Neutrophil (primary cell): ENCODE results near the gene LRMDA.

ENCODE experiments used
- H3K27ac ChIP-seq: fragments of 200-600 bp; sonication (generic); 2 replicates; pipeline ENCODE4 v1.5.1; 2016; ENCODE audit warnings: mild to moderate bottlenecking, moderate library complexity
- H3K27me3 ChIP-seq: fragments of 200-600 bp; sonication (generic); 2 replicates; pipeline ENCODE4 v1.6.0; 2016; ENCODE audit warnings: mild to moderate bottlenecking
- H3K36me3 ChIP-seq: fragments of 200-600 bp; sonication (generic); 2 replicates; pipeline ENCODE4 v1.5.1; 2017
- H3K4me1 ChIP-seq, 2 experiments: fragments of 200-600 bp in 1 of 2; sonication (generic) in 1 of 2; 1 replicate in 1 of 2; 2 replicates in 1 of 2; pipeline versions ENCODE4 v1.5.1 to v1.6.1; 2013 to 2016; ENCODE audit warnings: low read depth in 1 of 2, low read length in 1 of 2, mild to moderate bottlenecking in 1 of 2, moderate library complexity in 1 of 2; ENCODE audit not compliant: control insufficient read depth in 1 of 2, insufficient read depth in 1 of 2
- H3K4me3 ChIP-seq, 2 experiments: fragments of 200-600 bp in 1 of 2; sonication (generic) in 1 of 2; 1 replicate in 1 of 2; 2 replicates in 1 of 2; pipeline ENCODE4 v1.5.1; 2013 to 2016; ENCODE audit warnings: low read depth in 1 of 2, low read length in 1 of 2, mild to moderate bottlenecking in 1 of 2, moderate library complexity in 1 of 2
- H3K9me3 ChIP-seq: fragments of 200-600 bp; sonication (generic); 2 replicates; pipeline ENCODE4 v1.5.1; 2016
- CTCF ChIP-seq: fragments of 200-600 bp; sonication (generic); IDR thresholded peaks from 2 replicates; pipeline ENCODE4 v1.5.1; 2016; ENCODE audit warnings: antibody characterized with exemption

Gene LRMDA

GRCh38 chr10:75643405-75643804, 212.0 kb downstream of the LRMDA start:
- H3K4me3 ChIP-seq, result no peak overlapping the region
- H3K27me3 ChIP-seq, result no peaks in the 10 kb centered on the region
- no peak overlapping the region for H3K27ac ChIP-seq
- peaks cover 5 to 6% of the 10 kb centered on the region in 2 experiments for H3K4me1 ChIP-seq
- no peaks in the 10 kb centered on the region for H3K9me3 ChIP-seq
- TF ChIP-seq CTCF, result no peak
- no peaks in the 10 kb centered on the region for H3K36me3 ChIP-seq

- no peak overlapping the region for H3K4me3 ChIP-seq
- TF ChIP-seq CTCF, result no peak
- no peak overlapping the region for H3K27ac ChIP-seq
- no peaks in the 10 kb centered on the region for H3K36me3 ChIP-seq
- no peaks in the 10 kb centered on the region for H3K27me3 ChIP-seq
- H3K9me3 ChIP-seq, result no peaks in the 10 kb centered on the region
- peaks cover 12 to 14% of the 10 kb centered on the region in 2 experiments for H3K4me1 ChIP-seq
Measured at GRCh38 chr10:75643944-75644692, 212.7 kb downstream of the LRMDA start.

- no peaks in the 10 kb centered on the region for H3K36me3 ChIP-seq
- no peaks in the 10 kb centered on the region for H3K27me3 ChIP-seq
- H3K9me3 ChIP-seq, result no peaks in the 10 kb centered on the region
- TF ChIP-seq CTCF, result no peak
- peaks cover 12 to 18% of the 10 kb centered on the region in 2 experiments for H3K4me1 ChIP-seq
- H3K4me3 ChIP-seq, result no peak overlapping the region
- no peak overlapping the region for H3K27ac ChIP-seq
Measured at GRCh38 chr10:75645704-75646103, 214.3 kb downstream of the LRMDA start.

GRCh38 chr10:75646218-75646915, 214.9 kb downstream of the LRMDA start:
- no peaks in the 10 kb centered on the region for H3K36me3 ChIP-seq
- no peaks in the 10 kb centered on the region for H3K27me3 ChIP-seq
- H3K4me3 ChIP-seq, result no peak overlapping the region
- peaks cover 12 to 18% of the 10 kb centered on the region in 2 experiments for H3K4me1 ChIP-seq
- no peaks in the 10 kb centered on the region for H3K9me3 ChIP-seq
- no peak overlapping the region for H3K27ac ChIP-seq
- no peak for TF ChIP-seq CTCF

GRCh38 chr10:75646916-75647315, 215.5 kb downstream of the LRMDA start:
- H3K4me3 ChIP-seq, result no peak overlapping the region
- TF ChIP-seq CTCF, result no peak

More at GRCh38 chr10:75646916-75647315, 215.5 kb downstream of the LRMDA start:
- Histone ChIP-seq H3K27me3 (no peaks in the 10 kb centered on the region), H3K9me3 (no peaks in the 10 kb centered on the region), H3K36me3 (no peaks in the 10 kb centered on the region), H3K27ac (no peak overlapping the region), H3K4me1 (peaks cover 12 to 18% of the 10 kb centered on the region in 2 experiments)
